ENCODE measurements around the gene EEF1A2.

DNA sequence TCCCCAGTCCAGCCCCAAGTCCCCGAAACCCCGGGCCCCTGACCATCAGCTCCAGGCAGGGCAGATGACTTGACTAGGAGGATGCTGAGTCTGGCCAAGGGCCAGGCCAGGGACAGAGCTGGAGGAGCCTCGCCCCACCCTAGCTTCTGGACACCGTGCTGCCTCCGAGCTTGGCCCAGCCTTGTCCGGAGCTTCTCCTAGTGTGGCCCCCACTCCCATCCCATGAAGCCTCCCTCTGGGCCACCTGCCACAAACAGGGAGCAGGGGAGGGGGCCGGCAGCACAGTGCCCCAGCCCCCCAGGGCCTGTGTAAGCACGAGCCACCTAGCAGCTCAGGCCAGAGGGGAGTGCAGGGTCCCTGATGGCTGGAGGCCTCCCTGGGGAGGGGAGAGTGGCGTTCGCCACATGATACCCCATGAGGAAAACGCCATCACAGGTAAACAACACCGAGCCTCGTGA, 5.3 kb downstream of the EEF1A2 start:
- no peak for TF ChIP-seq POLR2AphosphoS5 (IDR thresholded peaks at IDR 0.05)
- no peak for TF ChIP-seq CTCF (IDR thresholded peaks at IDR 0.05)

Measured in transverse colon (tissue), 4 donors.